K562 treated with DMSO at 1 percent for 24 hours (cell line): Measurements from ENCODE around the gene PLAC8L1. TPM values are rescaled to one million over a fixed set of nuclear protein-coding genes. Genes with fewer than 3 reads are reported as not detected.

ENCODE experiments used
- total RNA-seq: library from RNA; unstranded; fragments of 300-600 nt; gene quantifications from 2 replicates; pipeline ENCODE4 v1.2.3, GENCODE V29; 2022; ENCODE audit warnings: low read depth; ENCODE audit not compliant: insufficient read depth

Gene PLAC8L1, protein sequence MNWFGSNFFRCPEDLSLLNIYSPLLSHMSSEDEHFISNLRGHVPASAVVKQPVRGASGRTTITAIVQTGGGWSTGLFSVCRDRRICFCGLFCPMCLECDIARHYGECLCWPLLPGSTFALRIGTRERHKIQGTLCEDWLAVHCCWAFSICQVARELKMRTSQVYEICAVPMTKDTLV
- 0.79 TPM in 1 of 2 replicates, not detected in the other for total RNA-seq

DNA sequence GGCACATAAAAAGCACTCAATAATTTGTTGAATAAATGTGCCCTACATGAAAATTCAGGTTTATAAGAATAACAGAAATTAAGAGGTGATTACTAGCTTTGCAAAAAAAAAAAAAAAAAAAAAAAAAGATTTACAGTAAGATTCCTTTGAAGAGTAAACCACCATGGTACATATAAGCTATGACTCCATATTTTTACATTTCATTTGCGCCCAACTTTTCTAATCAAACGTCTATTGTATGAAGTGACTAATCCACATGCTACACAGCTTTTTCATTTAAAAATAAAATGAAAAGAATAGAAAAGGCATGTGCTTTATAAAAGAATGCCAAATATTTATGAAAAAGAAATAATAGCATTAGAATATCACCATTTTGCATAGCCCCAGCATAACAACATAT lies at the start of gene PLAC8L1:
Gene PLAC8L1, minus strand, starts transcription at position 101 of the 400 bp plus-strand sequence. CDS start 1,266 bp downstream, outside the sequence.

Other genes starting within 250 kb of the PLAC8L1 start
- not detected in 2 replicates for gene GRXCR2, start 232.6 kb downstream of the PLAC8L1 start, total RNA-seq
- not detected in 2 replicates for gene SH3RF2, start 169.0 kb downstream of the PLAC8L1 start, total RNA-seq
- gene LARS1, start 77.1 kb upstream of the PLAC8L1 start, total RNA-seq = 70.3 and 76.2 TPM in 2 replicates
- gene RBM27, start 98.0 kb upstream of the PLAC8L1 start, total RNA-seq = 8.9 and 9.3 TPM in 2 replicates
- gene POU4F3, start 233.3 kb upstream of the PLAC8L1 start, total RNA-seq = 0.14 TPM in 1 of 2 replicates, not detected in the other